Trophoblast cell (in vitro differentiated cells and primary cell): Measurements from ENCODE around the gene PLPP7.
"Not testable (repeated sequence)": the region's sequence is repeated elsewhere in the genome, so short reads cannot be mapped to it uniquely, and the experiment has no call there.

Experiments used
- DNase-seq, 2 donors: peaks; one replicate each; pipeline ENCODE4 v3.0.0-alpha.2; 2016
- H2AFZ ChIP-seq: 2 replicates; pipeline ENCODE4 v1.6.1; 2013; ENCODE audit warnings: low read length, moderate library complexity, mild to moderate bottlenecking; ENCODE audit not compliant: insufficient read depth, poor library complexity
- H2AK5ac ChIP-seq: 2 replicates; pipeline ENCODE4 v1.6.1; 2013; ENCODE audit warnings: mild to moderate bottlenecking, low read length
- H2BK120ac ChIP-seq: 2 replicates; pipeline ENCODE4 v1.6.1; 2013; ENCODE audit warnings: low read length, mild to moderate bottlenecking, moderate library complexity; ENCODE audit not compliant: insufficient read depth, poor library complexity
- H2BK12ac ChIP-seq: 2 replicates; pipeline ENCODE4 v1.6.1; 2013; ENCODE audit warnings: mild to moderate bottlenecking, low read length, moderate library complexity
- H2BK5ac ChIP-seq: 2 replicates; pipeline ENCODE4 v1.6.1; 2013; ENCODE audit warnings: low read length, low read depth, moderate library complexity, mild to moderate bottlenecking; ENCODE audit not compliant: poor library complexity
- H3K14ac ChIP-seq: 2 replicates; pipeline ENCODE4 v1.6.1; 2013; ENCODE audit warnings: mild to moderate bottlenecking, low read length
- H3K18ac ChIP-seq: 2 replicates; pipeline ENCODE4 v1.6.1; 2013; ENCODE audit warnings: mild to moderate bottlenecking, low read length
- H3K23ac ChIP-seq: 2 replicates; pipeline ENCODE4 v1.6.1; 2013; ENCODE audit warnings: low read length
- H3K27ac ChIP-seq: 2 replicates; pipeline ENCODE4 v1.5.1; 2013; ENCODE audit warnings: low read depth, mild to moderate bottlenecking, inconsistent platforms, low read length, moderate library complexity
- H3K27me3 ChIP-seq: 2 replicates; pipeline ENCODE4 v1.6.1; 2013; ENCODE audit warnings: inconsistent platforms, mild to moderate bottlenecking, low read length, moderate library complexity; ENCODE audit not compliant: insufficient read depth
- H3K36me3 ChIP-seq, 2 experiments: 1 replicate in 1 of 2; 2 replicates in 1 of 2; pipeline ENCODE4 v1.6.1; 2013; ENCODE audit warnings: low read length in 2 of 2, mild to moderate bottlenecking in 2 of 2, moderate library complexity in 1 of 2; ENCODE audit not compliant: insufficient read depth in 2 of 2, control insufficient read depth in 1 of 2
- H3K4ac ChIP-seq: 2 replicates; pipeline ENCODE4 v1.6.1; 2013; ENCODE audit warnings: low read depth, mild to moderate bottlenecking, low read length, moderate library complexity
- H3K4me1 ChIP-seq, 2 experiments: 1 replicate in 1 of 2; 2 replicates in 1 of 2; pipeline ENCODE4 v1.6.1; 2013; ENCODE audit warnings: low read length in 2 of 2, mild to moderate bottlenecking in 2 of 2, moderate library complexity in 1 of 2; ENCODE audit not compliant: insufficient read depth in 2 of 2, control insufficient read depth in 1 of 2
- H3K4me2 ChIP-seq: 2 replicates; pipeline ENCODE4 v1.6.1; 2013; ENCODE audit warnings: inconsistent platforms, mild to moderate bottlenecking, low read length, moderate library complexity
- H3K4me3 ChIP-seq: 2 replicates; pipeline ENCODE4 v1.5.1; 2013; ENCODE audit warnings: mild to moderate bottlenecking, low read depth, low read length, inconsistent platforms
- H3K79me1 ChIP-seq: one replicate; pipeline ENCODE4 v1.6.1; 2013; ENCODE audit warnings: low read length
- H3K79me2 ChIP-seq: 2 replicates; pipeline ENCODE4 v1.6.1; 2013; ENCODE audit warnings: low read length, mild to moderate bottlenecking; ENCODE audit not compliant: control insufficient read depth, insufficient read depth, poor library complexity
- H3K9ac ChIP-seq: 2 replicates; pipeline ENCODE4 v1.6.1; 2013; ENCODE audit warnings: mild to moderate bottlenecking, low read length
- H3K9me3 ChIP-seq: 2 replicates; pipeline ENCODE4 v1.6.1; 2013; ENCODE audit warnings: low read depth, mild to moderate bottlenecking, control low read depth, inconsistent platforms, low read length; ENCODE audit not compliant: insufficient read depth
- H4K12ac ChIP-seq: 2 replicates; pipeline ENCODE4 v1.6.1; 2013; ENCODE audit warnings: low read depth, mild to moderate bottlenecking, low read length, moderate library complexity
- H4K8ac ChIP-seq: 2 replicates; pipeline ENCODE4 v1.6.1; 2013; ENCODE audit warnings: low read depth, mild to moderate bottlenecking, low read length, moderate library complexity
- H4K91ac ChIP-seq: one replicate; pipeline ENCODE4 v1.6.1; 2013; ENCODE audit warnings: low read depth, mild to moderate bottlenecking, low read length, moderate library complexity
- WGBS: extraction: QIAGEN DNeasy Blood & Tissue Kit; methylation state at CpG from one replicate; pipeline ENCODE4 v1.1.7; 2013; ENCODE audit warnings: missing lambda C conversion rate; ENCODE audit not compliant: insufficient read length, insufficient coverage; ENCODE audit errors: extremely low coverage; 5-methylcytosine and 5-hydroxymethylcytosine counted together

PLPP7 gene

GRCh38 chr9:131259916-131260597 lies 29.5 kb upstream of the PLPP7 start:
- H3K4me3 ChIP-seq: no peak overlapping the region
- no peak overlapping the region for H2AFZ ChIP-seq
- no peaks in the 10 kb centered on the region for H3K79me1 ChIP-seq
- no peak overlapping the region for H3K27ac ChIP-seq
- H2BK5ac ChIP-seq: no peak overlapping the region
- H2AK5ac ChIP-seq: no peak overlapping the region
- H3K9ac ChIP-seq: no peak overlapping the region
- no peaks in the 10 kb centered on the region for H3K9me3 ChIP-seq
- H3K36me3 ChIP-seq: no peaks in the 10 kb centered on the region
- H3K4me1 ChIP-seq: peaks cover 0 to 3% of the 10 kb centered on the region in 2 experiments
- no peak overlapping the region for H3K18ac ChIP-seq
- H3K4ac ChIP-seq: no peak overlapping the region
- no peaks in the 10 kb centered on the region for H3K27me3 ChIP-seq
- H3K4me2 ChIP-seq: no peak overlapping the region
- no peaks in the 10 kb centered on the region for H3K79me2 ChIP-seq
- H2BK120ac ChIP-seq: no peak overlapping the region
- no peak for DNase-seq
- H2BK12ac ChIP-seq: no peak overlapping the region
- H3K14ac ChIP-seq: no peak overlapping the region
- no peak overlapping the region for H4K91ac ChIP-seq
- H3K23ac ChIP-seq: no peak overlapping the region
- H4K12ac ChIP-seq: no peak overlapping the region
- WGBS: no CpG with 5 or more reads among the region's 20 CpGs
- H4K8ac ChIP-seq: no peak overlapping the region

DNA sequence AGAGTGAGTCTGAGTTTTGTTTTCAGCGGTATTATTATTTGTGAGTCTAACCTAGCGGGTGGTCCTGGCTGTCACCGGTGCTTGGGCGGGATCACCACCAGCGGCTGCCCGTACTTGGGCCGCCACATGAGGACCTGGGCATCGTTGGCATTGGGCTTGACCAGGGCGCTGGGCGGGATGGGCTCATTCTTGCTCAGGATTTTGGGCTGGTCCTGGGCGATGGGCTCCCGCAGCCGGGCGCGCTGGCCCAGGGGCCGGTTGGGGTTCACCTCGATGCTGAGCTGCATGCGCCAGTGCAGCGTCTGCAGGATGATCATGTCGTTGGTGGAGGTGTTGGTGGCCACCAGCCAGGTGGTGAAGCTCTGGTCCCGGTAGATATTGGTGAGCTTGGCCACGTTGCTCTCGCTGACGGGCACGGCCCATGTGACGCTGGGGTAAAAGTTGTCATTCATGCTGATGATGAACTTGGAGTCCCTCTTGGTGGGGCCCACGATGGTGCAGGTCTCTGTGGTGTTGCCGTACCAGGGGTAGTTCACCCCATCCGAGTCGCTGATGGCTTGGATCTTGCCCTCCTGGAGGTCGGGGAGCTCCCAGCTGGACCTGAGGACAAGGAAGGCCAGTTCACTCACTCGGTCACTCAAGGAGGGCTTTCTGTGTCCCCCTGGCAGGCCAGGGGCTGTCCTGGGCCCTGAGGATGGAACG lies 28.6 kb upstream of the PLPP7 start:
- Histone ChIP-seq H2BK12ac (no peak overlapping the region), H3K23ac (no peak overlapping the region), H3K79me2 (no peaks in the 10 kb centered on the region), H3K9me3 (no peaks in the 10 kb centered on the region), H4K12ac (no peak overlapping the region), H3K9ac (no peak overlapping the region), H4K8ac (no peak overlapping the region), H2AK5ac (no peak overlapping the region), H3K36me3 (no peaks in the 10 kb centered on the region), H2BK120ac (no peak overlapping the region), H3K14ac (no peak overlapping the region), H3K4me1 (peaks cover 0 to 3% of the 10 kb centered on the region in 2 experiments), H4K91ac (no peak overlapping the region), H2AFZ (no peak overlapping the region), H3K79me1 (no peaks in the 10 kb centered on the region), H3K18ac (no peak overlapping the region), H3K27me3 (no peaks in the 10 kb centered on the region), H3K4me2 (no peak overlapping the region), H3K4me3 (no peak overlapping the region), H2BK5ac (no peak overlapping the region), H3K27ac (no peak overlapping the region), H3K4ac (no peak overlapping the region)
- no peak for DNase-seq
- WGBS: no CpG with 5 or more reads among the region's 33 CpGs

- H2BK120ac ChIP-seq: no peak overlapping the region
- H2AK5ac ChIP-seq: no peak overlapping the region
- no peaks in the 10 kb centered on the region for H3K36me3 ChIP-seq
- H3K18ac ChIP-seq: no peak overlapping the region
- H3K14ac ChIP-seq: no peak overlapping the region
- no peak overlapping the region for H2BK5ac ChIP-seq
- no peak overlapping the region for H2BK12ac ChIP-seq
- no peak for DNase-seq
- no peaks in the 10 kb centered on the region for H3K79me1 ChIP-seq
- no peak overlapping the region for H3K27ac ChIP-seq
- no peak overlapping the region for H3K23ac ChIP-seq
- no peak overlapping the region for H3K4me2 ChIP-seq
- H2AFZ ChIP-seq: no peak overlapping the region
- H3K9me3 ChIP-seq: no peaks in the 10 kb centered on the region
- no peaks in the 10 kb centered on the region for H3K79me2 ChIP-seq
- no peaks in the 10 kb centered on the region for H3K4me1 ChIP-seq
- no peak overlapping the region for H4K12ac ChIP-seq
- H3K4ac ChIP-seq: no peak overlapping the region
- no peak overlapping the region for H4K8ac ChIP-seq
- no peak overlapping the region for H3K9ac ChIP-seq
- H3K4me3 ChIP-seq: no peak overlapping the region
- H3K27me3 ChIP-seq: no peaks in the 10 kb centered on the region
- no CpG with 5 or more reads among the region's 13 CpGs for WGBS
- no peak overlapping the region for H4K91ac ChIP-seq
Measured at GRCh38 chr9:131262327-131263032, 27.0 kb upstream of the PLPP7 start.

- H2AK5ac ChIP-seq, H3K36me3 ChIP-seq, H3K4ac ChIP-seq, H2BK5ac ChIP-seq, H2BK12ac ChIP-seq, H3K79me2 ChIP-seq, H3K14ac ChIP-seq, H4K12ac ChIP-seq, H4K91ac ChIP-seq, H3K79me1 ChIP-seq, DNase-seq, H2AFZ ChIP-seq, H3K18ac ChIP-seq, H3K4me1 ChIP-seq, H3K4me2 ChIP-seq, H4K8ac ChIP-seq, H3K9me3 ChIP-seq, H2BK120ac ChIP-seq, H3K23ac ChIP-seq, H3K9ac ChIP-seq, H3K4me3 ChIP-seq, H3K27me3 ChIP-seq, H3K27ac ChIP-seq: not testable (repeated sequence)
- no CpG with 5 or more reads among the region's 5 CpGs for whole genome bisulfite sequencing
Measured at GRCh38 chr9:131263033-131263343, 26.5 kb upstream of the PLPP7 start.
